Measurements from ENCODE around the gene FYN.

Gene FYN

GRCh38 chr6:111739257-111739696, 134.0 kb downstream of the FYN start:
- no peak for TF ChIP-seq CTCF (IDR thresholded peaks at IDR 0.05; ENCODE audit: insufficient read depth, low read length, missing control alignments)
- H3K4me3 ChIP-seq (ENCODE audit: low read depth, low read length) = no peak overlapping the region
- DNase-seq (ENCODE audit: low read depth, low spot score) = no peak
- ChIA-PET CTCF (no interaction called here), POLR2A (interaction anchor here (1.4 kb wide), 1 partner anchor 269 kb away, joined by 4 read pairs; no protein-coding TSS in a partner anchor)

- ChIA-PET POLR2A (no interaction called here), CTCF (no interaction called here)
- TF ChIP-seq CTCF (IDR thresholded peaks at IDR 0.05; ENCODE audit: insufficient read depth, low read length, missing control alignments) = no peak
- H3K4me3 ChIP-seq (ENCODE audit: low read depth, low read length) = no peak overlapping the region
- DNase-seq (ENCODE audit: low read depth, low spot score) = no peak
Observed at GRCh38 chr6:111738631-111739030, 134.6 kb downstream of the FYN start.

- ChIA-PET POLR2A (no interaction called here), CTCF (interaction anchor here (4.4 kb wide), 1 partner anchor 12 kb away, joined by 18 read pairs; no protein-coding TSS in a partner anchor)
- no peak for DNase-seq (ENCODE audit: low read depth, low spot score)
- TF ChIP-seq CTCF (IDR thresholded peaks at IDR 0.05; ENCODE audit: insufficient read depth, low read length, missing control alignments) = no peak
- no peak overlapping the region for H3K4me3 ChIP-seq (ENCODE audit: low read depth, low read length)
Observed at GRCh38 chr6:111738156-111738555, 135.1 kb downstream of the FYN start.

GRCh38 chr6:111737065-111737521, 136.2 kb downstream of the FYN start:
- H3K4me3 ChIP-seq (ENCODE audit: low read depth, low read length) = no peak overlapping the region
- CTCF ChIA-PET = interaction anchor here (1.2 to 4.4 kb wide), 3 partner anchors 11 to 306 kb away, joined by 3 to 18 read pairs (median 6); no protein-coding TSS in a partner anchor
- TF ChIP-seq CTCF (IDR thresholded peaks at IDR 0.05; ENCODE audit: insufficient read depth, low read length, missing control alignments) = no peak
- DNase-seq (ENCODE audit: low read depth, low spot score) = no peak
- POLR2A ChIA-PET = no interaction called here

GRCh38 chr6:111736005-111736608, 137.1 kb downstream of the FYN start:
- DNase-seq (ENCODE audit: low read depth, low spot score) = no peak
- no peak overlapping the region for H3K4me3 ChIP-seq (ENCODE audit: low read depth, low read length)
- TF ChIP-seq CTCF (IDR thresholded peaks at IDR 0.05; ENCODE audit: insufficient read depth, low read length, missing control alignments) = no peak
- CTCF ChIA-PET = interaction anchor here (1.2 to 4.4 kb wide), 4 partner anchors 10 to 307 kb away, joined by 3 to 18 read pairs (median 6); no protein-coding TSS in a partner anchor
- POLR2A ChIA-PET = no interaction called here

- ChIA-PET POLR2A (no interaction called here), CTCF (interaction anchor here (0.7 to 4.4 kb wide), 6 partner anchors 9 to 1890 kb away, joined by 3 to 18 read pairs (median 5); no protein-coding TSS in a partner anchor)
- DNase-seq (ENCODE audit: low read depth, low spot score) = no peak
- TF ChIP-seq CTCF (IDR thresholded peaks at IDR 0.05; ENCODE audit: insufficient read depth, low read length, missing control alignments) = no peak
- H3K4me3 ChIP-seq (ENCODE audit: low read depth, low read length) = no peak overlapping the region
Observed at GRCh38 chr6:111734068-111735061, 138.9 kb downstream of the FYN start.
